ENCODE measurements around the gene SRSF2. TPM values are rescaled to one million over a fixed set of nuclear protein-coding genes. Genes with fewer than 3 reads are reported as not detected.

SRSF2 gene
- total and polyA plus RNA-seq, 9 of the 15 experiments (the other 6 are each of a cell fraction or from before 2014, with no cell fraction given): 161 to 583 (median 393) TPM

DNA sequence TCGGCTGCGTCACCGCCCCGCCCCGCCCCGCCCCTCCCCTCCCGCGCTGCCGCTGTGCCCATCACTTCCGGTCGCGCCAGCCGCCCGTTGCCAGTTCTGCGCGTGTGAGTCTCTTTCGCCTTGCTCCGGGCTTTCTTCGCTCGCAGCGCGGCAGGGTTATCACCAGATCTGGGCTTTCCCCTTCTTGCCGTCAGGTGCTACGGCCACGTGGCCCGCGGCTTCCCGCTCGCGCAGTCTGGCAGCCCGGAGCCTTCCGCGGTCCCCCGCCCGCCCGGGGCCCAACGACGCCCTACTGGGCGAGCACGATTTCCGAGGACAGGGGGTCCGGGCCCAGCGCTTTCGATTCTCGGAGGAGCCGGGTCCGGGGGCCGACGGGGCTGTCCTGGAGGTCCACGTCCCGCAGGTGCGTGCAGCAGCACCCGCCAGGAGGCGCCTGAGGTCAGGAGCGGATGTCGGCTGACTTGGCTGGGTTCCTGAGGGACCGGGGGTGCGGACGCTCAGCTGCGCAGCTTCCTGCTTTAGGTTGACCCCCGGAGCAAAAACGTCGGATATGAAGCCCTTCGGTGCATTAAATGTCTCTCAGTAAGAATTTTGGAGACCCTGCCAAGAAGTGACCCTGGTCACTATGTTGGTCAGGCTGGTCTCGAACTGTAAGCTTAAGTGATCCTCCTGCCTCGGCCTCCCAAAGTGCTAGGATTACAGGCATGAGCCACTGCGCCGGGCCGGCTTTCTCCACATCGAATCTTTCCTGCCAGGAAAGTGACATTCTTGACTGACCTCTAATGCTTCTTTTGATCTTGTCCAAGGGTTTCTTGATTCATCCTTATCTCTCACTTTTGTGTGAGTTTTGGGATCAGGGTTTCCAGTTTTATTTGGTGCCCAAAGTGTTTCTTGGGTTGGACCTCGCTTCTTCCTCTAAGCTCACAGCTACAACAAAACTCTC is 10.1 kb downstream of the SRSF2 start, which contains the start of gene METTL23 (continued):
- no peak for TF ChIP-seq SRSF9 (IDR thresholded peaks at IDR 0.05; ENCODE audit: borderline replicate concordance, low read depth, low read length)
- TF ChIP-seq STAT5A (IDR thresholded peaks at IDR 0.05; ENCODE audit: borderline replicate concordance, low read length): no peak
- TF ChIP-seq DIDO1 (tag; IDR thresholded peaks at IDR 0.05; ENCODE audit: low read depth): no peak
- TF ChIP-seq ZNF644 (tag; IDR thresholded peaks at IDR 0.05; ENCODE audit: low read depth): no peak
- TF ChIP-seq SETDB1 (IDR thresholded peaks at IDR 0.05; ENCODE audit: low read length): no peak
- no peak for TF ChIP-seq CBFA2T3 (IDR thresholded peaks at IDR 0.05)
- no peak for TF ChIP-seq MAFF (IDR thresholded peaks at IDR 0.05; ENCODE audit: low read length)
- TF ChIP-seq MYBL2 (IDR thresholded peaks at IDR 0.05; ENCODE audit: low read depth): no peak
- TF ChIP-seq MYBL2 (CRISPR knock-in tag; IDR thresholded peaks at IDR 0.05; ENCODE audit: borderline replicate concordance): no peak
- TF ChIP-seq JUND (IDR thresholded peaks at IDR 0.05; ENCODE audit: borderline replicate concordance, low read depth, low read length): peak; percentile 37; the same call in 1 of the 2 replicates
- no peak; the same call in 2 of the 3 replicates for TF ChIP-seq JUND (tag; IDR thresholded peaks at IDR 0.05; ENCODE audit: borderline replicate concordance, low read depth, low read length)
- peak; percentile 94 for TF ChIP-seq PCBP1 (IDR thresholded peaks at IDR 0.05; ENCODE audit: low read depth, low read length, poor library complexity, severe bottlenecking)
- TF ChIP-seq, protein P1, sequence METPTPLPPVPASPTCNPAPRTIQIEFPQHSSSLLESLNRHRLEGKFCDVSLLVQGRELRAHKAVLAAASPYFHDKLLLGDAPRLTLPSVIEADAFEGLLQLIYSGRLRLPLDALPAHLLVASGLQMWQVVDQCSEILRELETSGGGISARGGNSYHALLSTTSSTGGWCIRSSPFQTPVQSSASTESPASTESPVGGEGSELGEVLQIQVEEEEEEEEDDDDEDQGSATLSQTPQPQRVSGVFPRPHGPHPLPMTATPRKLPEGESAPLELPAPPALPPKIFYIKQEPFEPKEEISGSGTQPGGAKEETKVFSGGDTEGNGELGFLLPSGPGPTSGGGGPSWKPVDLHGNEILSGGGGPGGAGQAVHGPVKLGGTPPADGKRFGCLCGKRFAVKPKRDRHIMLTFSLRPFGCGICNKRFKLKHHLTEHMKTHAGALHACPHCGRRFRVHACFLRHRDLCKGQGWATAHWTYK (CRISPR knock-in tag; IDR thresholded peaks at IDR 0.05): no peak
- no peak for TF ChIP-seq PHB (CRISPR knock-in tag; IDR thresholded peaks at IDR 0.05)
- no peak for TF ChIP-seq RHOXF2B (CRISPR knock-in tag; conservative IDR thresholded peaks at IDR 0.05)
- TF ChIP-seq L3MBTL2 (IDR thresholded peaks at IDR 0.05): peak; percentile 94
- TF ChIP-seq, protein P2, sequence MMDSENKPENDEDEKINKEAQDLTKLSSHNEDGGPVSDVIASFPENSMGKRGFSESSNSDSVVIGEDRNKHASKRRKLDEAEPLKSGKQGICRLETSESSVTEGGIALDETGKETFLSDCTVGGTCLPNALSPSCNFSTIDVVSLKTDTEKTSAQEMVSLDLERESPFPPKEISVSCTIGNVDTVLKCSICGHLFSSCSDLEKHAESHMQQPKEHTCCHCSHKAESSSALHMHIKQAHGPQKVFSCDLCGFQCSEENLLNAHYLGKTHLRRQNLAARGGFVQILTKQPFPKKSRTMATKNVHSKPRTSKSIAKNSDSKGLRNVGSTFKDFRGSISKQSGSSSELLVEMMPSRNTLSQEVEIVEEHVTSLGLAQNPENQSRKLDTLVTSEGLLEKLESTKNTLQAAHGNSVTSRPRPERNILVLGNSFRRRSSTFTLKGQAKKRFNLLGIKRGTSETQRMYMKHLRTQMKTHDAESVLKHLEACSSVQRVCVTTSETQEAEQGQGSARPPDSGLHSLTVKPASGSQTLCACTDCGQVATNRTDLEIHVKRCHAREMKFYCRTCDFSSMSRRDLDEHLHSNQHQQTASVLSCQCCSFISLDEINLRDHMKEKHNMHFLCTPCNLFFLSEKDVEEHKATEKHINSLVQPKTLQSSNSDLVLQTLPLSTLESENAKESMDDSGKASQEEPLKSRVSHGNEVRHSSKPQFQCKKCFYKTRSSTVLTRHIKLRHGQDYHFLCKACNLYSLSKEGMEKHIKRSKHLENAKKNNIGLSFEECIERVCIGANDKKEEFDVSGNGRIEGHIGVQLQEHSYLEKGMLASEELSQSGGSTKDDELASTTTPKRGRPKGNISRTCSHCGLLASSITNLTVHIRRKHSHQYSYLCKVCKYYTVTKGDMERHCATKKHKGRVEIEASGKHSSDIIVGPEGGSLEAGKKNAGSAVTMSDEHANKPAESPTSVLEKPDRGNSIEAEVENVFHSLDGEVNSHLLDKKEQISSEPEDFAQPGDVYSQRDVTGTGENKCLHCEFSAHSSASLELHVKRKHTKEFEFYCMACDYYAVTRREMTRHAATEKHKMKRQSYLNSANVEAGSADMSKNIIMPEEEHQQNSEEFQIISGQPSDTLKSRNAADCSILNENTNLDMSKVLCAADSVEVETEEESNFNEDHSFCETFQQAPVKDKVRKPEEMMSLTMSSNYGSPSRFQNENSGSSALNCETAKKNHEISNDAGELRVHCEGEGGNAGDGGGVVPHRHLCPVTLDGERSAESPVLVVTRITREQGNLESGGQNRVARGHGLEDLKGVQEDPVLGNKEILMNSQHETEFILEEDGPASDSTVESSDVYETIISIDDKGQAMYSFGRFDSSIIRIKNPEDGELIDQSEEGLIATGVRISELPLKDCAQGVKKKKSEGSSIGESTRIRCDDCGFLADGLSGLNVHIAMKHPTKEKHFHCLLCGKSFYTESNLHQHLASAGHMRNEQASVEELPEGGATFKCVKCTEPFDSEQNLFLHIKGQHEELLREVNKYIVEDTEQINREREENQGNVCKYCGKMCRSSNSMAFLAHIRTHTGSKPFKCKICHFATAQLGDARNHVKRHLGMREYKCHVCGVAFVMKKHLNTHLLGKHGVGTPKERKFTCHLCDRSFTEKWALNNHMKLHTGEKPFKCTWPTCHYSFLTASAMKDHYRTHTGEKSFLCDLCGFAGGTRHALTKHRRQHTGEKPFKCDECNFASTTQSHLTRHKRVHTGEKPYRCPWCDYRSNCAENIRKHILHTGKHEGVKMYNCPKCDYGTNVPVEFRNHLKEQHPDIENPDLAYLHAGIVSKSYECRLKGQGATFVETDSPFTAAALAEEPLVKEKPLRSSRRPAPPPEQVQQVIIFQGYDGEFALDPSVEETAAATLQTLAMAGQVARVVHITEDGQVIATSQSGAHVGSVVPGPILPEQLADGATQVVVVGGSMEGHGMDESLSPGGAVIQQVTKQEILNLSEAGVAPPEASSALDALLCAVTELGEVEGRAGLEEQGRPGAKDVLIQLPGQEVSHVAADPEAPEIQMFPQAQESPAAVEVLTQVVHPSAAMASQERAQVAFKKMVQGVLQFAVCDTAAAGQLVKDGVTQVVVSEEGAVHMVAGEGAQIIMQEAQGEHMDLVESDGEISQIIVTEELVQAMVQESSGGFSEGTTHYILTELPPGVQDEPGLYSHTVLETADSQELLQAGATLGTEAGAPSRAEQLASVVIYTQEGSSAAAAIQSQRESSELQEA (IDR thresholded peaks at IDR 0.05; ENCODE audit: low read depth): no peak
- no peak for TF ChIP-seq BDP1 (IDR thresholded peaks at IDR 0.05; ENCODE audit: insufficient read depth, insufficient read length)

Measured in K562 (cell line).